Lower leg skin (tissue), 4 donors: Measurements from ENCODE around the gene HSFX3. TPM values are rescaled to one million over a fixed set of nuclear protein-coding genes. Genes with fewer than 3 reads are reported as not detected.

Experiments
- DNase-seq, 2 donors: peaks; one replicate each; pipeline ENCODE4 v3.0.0-alpha.2; 2019; ENCODE audit warnings: low spot score in 2 of 2
- H3K4me3 ChIP-seq: fragments of 200-600 bp; sonication (generic); 2 replicates; pipeline ENCODE4 v1.5.1; 2017; ENCODE audit warnings: mild to moderate bottlenecking, low read depth; ENCODE audit not compliant: poor library complexity, severe bottlenecking
- CTCF ChIP-seq, 3 donors: fragments of 450-650 bp; IDR thresholded peaks; one replicate each; pipeline ENCODE4 v1.5.1; 2016; ENCODE audit warnings: antibody characterized with exemption in 3 of 3, mild to moderate bottlenecking in 3 of 3, moderate library complexity in 2 of 3
- POLR2A ChIP-seq, 2 donors: fragments of 450-650 bp; IDR thresholded peaks; one replicate each; pipeline ENCODE4 v1.6.1; 2016 to 2017; ENCODE audit warnings: antibody characterized with exemption in 2 of 2, mild to moderate bottlenecking in 1 of 2, moderate library complexity in 1 of 2
- WGBS, 2 donors: methylation state at CpG; one replicate each; pipeline ENCODE4 v1.1.5; 2018; 5-methylcytosine and 5-hydroxymethylcytosine counted together
- intact Hi-C: fragments of 100-400 bp; cut with DNase I; formaldehyde crosslinking; loops from one replicate; pipeline ENCODE4 v1.15.0; 2023; ENCODE audit warnings: low total_unique reads
- total RNA-seq, 4 donors: library from RNA; depleted of rRNA; stranded (reverse); fragments of >200 nt; gene quantifications; one replicate each; pipeline ENCODE4 v1.1.0, GENCODE V29; 2016

The HSFX3 gene
- total RNA-seq, 4 donors from 2014 or later: not detected

GRCh38 chrX:149511081-149511480 lies 38.6 kb downstream of the HSFX3 start:
- 45 to 67% methylated on average over 5 of the region's 5 CpGs for WGBS, 2 donors
- TF ChIP-seq CTCF (IDR thresholded peaks at IDR 0.05): no peak
- no peak for TF ChIP-seq POLR2A (IDR thresholded peaks at IDR 0.05)
- intact Hi-C loops: no loop called here
- H3K4me3 ChIP-seq: no peak overlapping the region
- peak in 1 of 2 donors; percentile 72 for DNase-seq

- no peak overlapping the region for H3K4me3 ChIP-seq
- DNase-seq: peak in 1 of 2 donors; percentile 15
- 16 to 37% methylated on average over 4 of the region's 4 CpGs for WGBS, 2 donors
- TF ChIP-seq CTCF (IDR thresholded peaks at IDR 0.05): no peak
- no peak for TF ChIP-seq POLR2A (IDR thresholded peaks at IDR 0.05)
- intact Hi-C loops: no loop called here
Measured at GRCh38 chrX:149510386-149510785, 39.3 kb downstream of the HSFX3 start.

GRCh38 chrX:149508467-149508866 lies 41.3 kb downstream of the HSFX3 start:
- TF ChIP-seq CTCF (IDR thresholded peaks at IDR 0.05): no peak
- TF ChIP-seq POLR2A (IDR thresholded peaks at IDR 0.05): no peak
- WGBS, 2 donors: 63% methylated on average over 1 of the region's 1 CpG
- H3K4me3 ChIP-seq: no peak overlapping the region
- intact Hi-C loops: no loop called here
- DNase-seq: no peak

- intact Hi-C loops: no loop called here
- no peak overlapping the region for H3K4me3 ChIP-seq
- TF ChIP-seq POLR2A (IDR thresholded peaks at IDR 0.05): no peak
- TF ChIP-seq CTCF (IDR thresholded peaks at IDR 0.05): no peak
- no peak for DNase-seq
- 81 to 97% methylated on average over 2 of the region's 2 CpGs for WGBS, 2 donors
Measured at GRCh38 chrX:149506349-149506748, 43.4 kb downstream of the HSFX3 start.

GRCh38 chrX:149505671-149506070 lies 44.1 kb downstream of the HSFX3 start:
- peak in 1 of 2 donors; percentile 77 for DNase-seq
- intact Hi-C loops: no loop called here
- 86 to 90% methylated on average over 9 of the region's 9 CpGs for WGBS, 2 donors
- no peak overlapping the region for H3K4me3 ChIP-seq
- TF ChIP-seq CTCF (IDR thresholded peaks at IDR 0.05) (no peak), POLR2A (IDR thresholded peaks at IDR 0.05) (no peak)

- DNase-seq: peak; percentile 88 to 97
- intact Hi-C loops: no loop called here
- peak within 1 kb of the TSS; percentile 25 for H3K4me3 ChIP-seq
- peak in 1 of 2 donors; percentile 84 for TF ChIP-seq POLR2A (IDR thresholded peaks at IDR 0.05)
- no peak for TF ChIP-seq CTCF (IDR thresholded peaks at IDR 0.05)
- 0 to 51% methylated on average over 18 to 41 of the region's 54 CpGs for WGBS, 2 donors
Measured at GRCh38 chrX:149504915-149505651, 44.6 kb downstream of the HSFX3 start, which contains the start of gene IDS. IDS (minus strand) TSS chrX:149505306; CDS start chrX:149505137, 169 bp downstream.
